ENCODE results near the gene IL1R2. TPM values are rescaled to one million over a fixed set of nuclear protein-coding genes. Genes with fewer than 3 reads are reported as not detected.

The IL1R2 gene
- total RNA-seq, 1 donor, result 0.81 TPM

GRCh38 chr2:102048465-102048864, 56.7 kb downstream of the IL1R2 start:
- DNase-seq (ENCODE audit: low read depth), result no peak
- H3K4me3 ChIP-seq (ENCODE audit: low read depth, low read length), result no peak overlapping the region
- no peak for TF ChIP-seq CTCF (IDR thresholded peaks at IDR 0.05; ENCODE audit: insufficient read depth, low read length)

GRCh38 chr2:102049756-102050443, 58.1 kb downstream of the IL1R2 start:
- peak; percentile 95 for DNase-seq (ENCODE audit: low read depth)
- no peak overlapping the region for H3K4me3 ChIP-seq (ENCODE audit: low read depth, low read length)
- no peak for TF ChIP-seq CTCF (IDR thresholded peaks at IDR 0.05; ENCODE audit: insufficient read depth, low read length)

DNA sequence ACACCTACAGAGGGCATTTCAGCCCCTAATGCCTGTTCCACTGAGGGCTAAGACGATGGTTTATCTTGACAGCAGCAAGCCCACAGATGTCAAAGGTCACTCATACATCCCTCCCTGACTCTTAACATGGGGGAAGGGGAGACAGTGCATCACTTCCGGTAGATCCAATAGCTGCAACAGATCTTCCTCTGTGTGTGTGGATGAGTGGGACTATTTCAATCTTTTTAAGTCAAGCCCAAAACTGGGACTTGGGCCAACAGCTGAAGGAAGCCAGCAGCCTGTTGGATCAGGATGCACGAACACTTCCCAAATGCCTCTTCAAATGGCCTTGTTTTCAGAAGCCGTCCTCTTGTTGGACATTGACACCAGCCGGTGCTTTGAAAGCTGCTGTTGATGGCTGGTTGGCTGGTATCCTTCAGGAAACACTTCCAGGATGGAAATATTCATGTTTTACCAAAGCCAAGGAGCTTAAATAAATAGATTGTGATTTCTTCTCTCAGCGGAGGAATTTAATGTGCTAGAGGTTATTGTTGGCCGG, 59.2 kb downstream of the IL1R2 start:
- no peak overlapping the region for H3K4me3 ChIP-seq (ENCODE audit: low read depth, low read length)
- peak; percentile 99 for DNase-seq (ENCODE audit: low read depth)
- TF ChIP-seq CTCF (IDR thresholded peaks at IDR 0.05; ENCODE audit: insufficient read depth, low read length), result no peak

DNA sequence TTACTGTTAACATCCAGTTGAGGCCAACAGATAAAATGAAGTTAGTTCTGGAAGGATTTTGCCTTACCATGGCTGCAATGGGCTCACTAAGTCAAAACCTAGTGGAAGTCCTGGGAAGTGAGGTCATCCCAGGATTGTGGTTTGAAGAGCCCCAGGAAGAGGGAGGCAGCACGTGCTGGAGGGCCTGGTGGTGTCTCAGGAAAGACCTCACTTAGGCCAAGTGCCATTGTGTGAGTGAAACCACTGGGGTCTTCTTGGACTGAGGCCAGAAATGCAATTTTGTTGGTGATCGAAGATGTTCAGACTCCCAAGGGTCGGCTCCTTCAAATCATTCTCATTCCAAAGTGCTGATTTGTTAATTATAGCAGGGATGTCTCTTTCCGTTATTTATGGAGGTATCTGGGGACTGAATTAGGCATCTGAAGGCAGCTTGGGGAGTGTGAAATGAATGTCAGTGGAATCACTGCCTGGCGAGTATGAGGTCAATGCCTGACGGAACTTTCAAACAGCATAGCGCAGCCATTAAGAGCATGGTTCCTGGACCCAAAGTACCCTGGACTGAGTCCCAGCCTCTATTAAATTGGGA, 60.0 kb downstream of the IL1R2 start:
- DNase-seq (ENCODE audit: low read depth), result peak; percentile 54
- TF ChIP-seq CTCF (IDR thresholded peaks at IDR 0.05; ENCODE audit: insufficient read depth, low read length), result peak; percentile 11
- H3K4me3 ChIP-seq (ENCODE audit: low read depth, low read length), result no peak overlapping the region

DNA sequence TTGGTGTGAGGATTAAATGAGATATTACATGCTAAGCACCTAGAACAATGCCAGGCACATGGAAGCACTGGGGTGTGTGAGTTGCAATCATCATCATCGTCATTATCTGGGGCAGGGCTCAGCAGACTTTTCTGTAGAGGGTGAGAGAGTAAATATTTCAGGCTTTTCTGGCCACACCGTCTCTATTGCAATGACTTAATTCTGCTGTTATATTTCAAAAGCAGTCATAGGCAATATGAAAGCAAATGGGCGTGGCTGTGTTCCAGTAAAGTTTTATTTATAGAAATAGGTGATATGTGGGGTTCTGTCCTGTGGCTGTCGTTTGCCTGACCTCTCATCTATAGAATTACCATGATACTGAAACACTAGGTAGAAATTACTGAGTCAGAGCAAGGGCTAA, 60.6 kb downstream of the IL1R2 start:
- DNase-seq (ENCODE audit: low read depth), result peak; percentile 64
- no peak for TF ChIP-seq CTCF (IDR thresholded peaks at IDR 0.05; ENCODE audit: insufficient read depth, low read length)
- H3K4me3 ChIP-seq (ENCODE audit: low read depth, low read length), result no peak overlapping the region

- DNase-seq (ENCODE audit: low read depth), result no peak
- TF ChIP-seq CTCF (IDR thresholded peaks at IDR 0.05; ENCODE audit: insufficient read depth, low read length), result no peak
Observed at GRCh38 chr2:102053096-102053495, 61.3 kb downstream of the IL1R2 start.

More at GRCh38 chr2:102053096-102053495, 61.3 kb downstream of the IL1R2 start:
- H3K4me3 ChIP-seq (ENCODE audit: low read depth, low read length), result no peak overlapping the region

All from fibroblast of the aortic adventitia (primary cell).